Stimulated activated CD8-positive, alpha-beta memory T cell treated with anti-CD3 and anti-CD28 coated beads, Interleukin-12 subunit alpha, Interleukin-12 subunit beta, amount 100 ng/mL, for 24 hours (primary cell): ENCODE results near the gene ACIN1.
A peak's percentile ranks its signal among the peaks of the same experiment; 100 is the strongest.

Source experiments
- DNase-seq: peaks from one replicate; pipeline ENCODE4 v3.0.0-alpha.2; 2020; ENCODE audit errors: extremely low read depth

ACIN1 gene

GRCh38 chr14:23104591-23105347 lies 9.8 kb upstream of the ACIN1 start, which contains the start of gene CIROP:
CIROP (minus strand) TSS chr14:23104989; CDS start chr14:23104920, 69 bp downstream.
- DNase-seq: no peak

GRCh38 chr14:23104070-23104590 lies 9.2 kb upstream of the ACIN1 start:
- DNase-seq: no peak

- DNase-seq: no peak
Measured at GRCh38 chr14:23103581-23103980, 8.6 kb upstream of the ACIN1 start.

GRCh38 chr14:23102801-23103200 lies 7.9 kb upstream of the ACIN1 start:
- DNase-seq: no peak

- no peak for DNase-seq
Measured at GRCh38 chr14:23101986-23102625, 7.2 kb upstream of the ACIN1 start.

GRCh38 chr14:23101213-23101970 lies 6.5 kb upstream of the ACIN1 start:
- no peak for DNase-seq

GRCh38 chr14:23099212-23099861 lies 4.4 kb upstream of the ACIN1 start:
- no peak for DNase-seq

GRCh38 chr14:23097786-23098185 lies 2.9 kb upstream of the ACIN1 start:
- DNase-seq: no peak

GRCh38 chr14:23095196-23096108 lies 516 bp upstream of the ACIN1 start, which contains the start of gene C14orf119:
C14orf119 (plus strand) TSS chr14:23095505; CDS start chr14:23097659, 2,154 bp downstream.
- DNase-seq: peak; percentile 95

GRCh38 chr14:23093991-23094665 lies 808 bp downstream of the ACIN1 start:
- DNase-seq: no peak

GRCh38 chr14:23093526-23093925 lies 1.4 kb downstream of the ACIN1 start:
- DNase-seq: no peak

- DNase-seq: no peak
Measured at GRCh38 chr14:23093104-23093503, 1.8 kb downstream of the ACIN1 start.

GRCh38 chr14:23091294-23092225 lies 3.4 kb downstream of the ACIN1 start:
- no peak for DNase-seq

GRCh38 chr14:23090254-23090636 lies 4.7 kb downstream of the ACIN1 start:
- no peak for DNase-seq

GRCh38 chr14:23089498-23090253 lies 5.3 kb downstream of the ACIN1 start:
- DNase-seq: no peak

- DNase-seq: no peak
Measured at GRCh38 chr14:23086565-23086964, 8.4 kb downstream of the ACIN1 start.

GRCh38 chr14:23085458-23085857 lies 9.5 kb downstream of the ACIN1 start:
- no peak for DNase-seq

GRCh38 chr14:23080474-23080873 lies 14.5 kb downstream of the ACIN1 start:
- DNase-seq: no peak
